Measurements from ENCODE around the gene NUDCD3. TPM values are rescaled to one million over a fixed set of nuclear protein-coding genes. Genes with fewer than 3 reads are reported as not detected.

The NUDCD3 gene
- 143 and 152 TPM in 2 replicates for total RNA-seq

GRCh38 chr7:44490351-44491200 is at the start of gene NUDCD3:
TSS of gene NUDCD3 (minus strand) at chr7:44490658. CDS start at chr7:44490600, 58 bp downstream.

Other genes with a start within 250 kb of the NUDCD3 start
- gene CAMK2B, start 165.1 kb downstream of the NUDCD3 start, total RNA-seq, result 1.3 and 2.9 TPM in 2 replicates
- not detected in 2 replicates for gene NPC1L1, start 50.7 kb upstream of the NUDCD3 start, total RNA-seq
- gene DDX56, start 83.2 kb upstream of the NUDCD3 start, total RNA-seq, result 33.2 and 45.7 TPM in 2 replicates
- gene TMED4, start 91.6 kb upstream of the NUDCD3 start, total RNA-seq, result 96.1 and 123 TPM in 2 replicates
- 74.4 and 92.9 TPM in 2 replicates for gene OGDH, start 116.0 kb upstream of the NUDCD3 start, total RNA-seq

Data from aortic smooth muscle cell (primary cell).